IPS DF 4.7 (cell line): ENCODE measurements around the gene OR4D11.
"Not testable (repeated sequence)": the region's sequence is repeated elsewhere in the genome, so short reads cannot be mapped to it uniquely, and the experiment has no call there.

ENCODE experiments used
- DNase-seq: peaks from one replicate; pipeline ENCODE4 v3.0.0-alpha.2; 2013; ENCODE audit warnings: low spot score; ENCODE audit errors: extremely low read depth

The OR4D11 gene

GRCh38 chr11:59503276-59503675, at the start of gene OR4D11:
Gene OR4D11, plus strand, starts transcription at chr11:59503576. Its CDS starts 0 bp downstream, at chr11:59503576.
- DNase-seq = no peak

- DNase-seq = no peak
Measured at GRCh38 chr11:59456661-59457060, 46.7 kb upstream of the OR4D11 start, which contains the start of gene OR4D6. Gene OR4D6, plus strand, starts transcription at chr11:59456961. Its CDS starts 0 bp downstream, at chr11:59456961.

GRCh38 chr11:59459916-59460315, 43.5 kb upstream of the OR4D11 start:
- no peak for DNase-seq

DNA sequence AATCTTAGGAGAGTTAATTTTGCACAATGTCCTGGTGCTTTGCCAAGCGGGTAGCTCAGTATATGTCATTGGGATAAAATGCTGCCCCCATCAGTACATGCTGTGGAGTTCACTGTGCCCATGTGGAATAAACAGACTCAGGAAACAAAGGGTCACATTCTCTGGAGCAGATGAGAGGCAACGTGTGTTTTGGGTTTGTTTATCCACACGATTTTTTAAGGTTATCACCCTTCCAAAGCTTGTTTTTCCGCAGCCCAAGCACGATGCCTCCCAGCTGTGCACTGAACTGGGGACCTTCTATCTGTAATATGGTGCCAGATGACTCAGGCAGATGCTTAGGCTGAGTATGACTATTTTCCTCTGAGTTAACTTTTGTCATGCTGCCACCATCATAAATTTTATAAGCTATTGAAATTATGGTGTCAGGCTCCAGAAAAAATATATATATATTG, 40.2 kb upstream of the OR4D11 start:
- no peak for DNase-seq

- no peak for DNase-seq
Measured at GRCh38 chr11:59473015-59473414, 30.4 kb upstream of the OR4D11 start, which contains the start of gene OR4D10. Gene OR4D10, plus strand, starts transcription at chr11:59473315. Its CDS starts 4,115 bp downstream, at chr11:59477430.

DNA sequence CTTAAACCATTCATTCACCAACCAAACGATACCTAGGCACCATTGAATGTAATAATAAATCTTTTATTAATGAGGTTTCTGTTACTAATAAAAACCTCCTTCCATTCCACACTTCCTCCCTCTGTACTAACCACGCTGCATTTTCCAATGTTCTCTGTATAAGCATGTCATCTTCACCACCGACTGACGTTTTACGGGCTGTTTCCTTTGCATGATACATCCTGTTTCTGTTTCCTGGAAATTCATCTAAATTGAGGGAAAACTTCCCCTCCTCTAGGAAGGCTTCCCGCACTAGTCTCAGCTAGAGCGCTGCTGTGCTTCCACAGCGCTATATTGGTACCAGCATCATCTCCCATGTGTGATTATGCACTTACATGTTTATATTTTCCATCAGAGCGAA, 28.2 kb upstream of the OR4D11 start:
- no peak for DNase-seq

GRCh38 chr11:59479906-59480305, 23.5 kb upstream of the OR4D11 start:
- no peak for DNase-seq

DNA sequence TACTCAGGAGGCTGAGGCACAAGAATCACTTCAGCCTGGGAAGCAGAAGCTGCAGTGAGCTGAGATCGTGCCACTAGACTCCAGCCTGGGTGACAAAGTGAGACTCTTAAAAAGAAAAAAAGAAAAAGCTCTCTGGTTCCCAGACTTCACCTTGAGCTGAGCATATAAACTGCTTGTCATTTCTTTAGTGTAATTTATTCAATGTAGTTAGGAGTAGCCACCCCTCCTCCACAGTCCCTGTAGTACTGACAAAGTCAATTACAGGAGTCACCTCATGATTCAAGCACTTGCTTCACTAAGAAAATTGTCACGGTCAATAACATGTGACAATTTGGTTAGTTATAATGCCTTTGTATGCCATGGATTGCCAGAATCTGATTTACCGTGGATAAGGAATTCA, 23.0 kb upstream of the OR4D11 start:
- no peak for DNase-seq

DNA sequence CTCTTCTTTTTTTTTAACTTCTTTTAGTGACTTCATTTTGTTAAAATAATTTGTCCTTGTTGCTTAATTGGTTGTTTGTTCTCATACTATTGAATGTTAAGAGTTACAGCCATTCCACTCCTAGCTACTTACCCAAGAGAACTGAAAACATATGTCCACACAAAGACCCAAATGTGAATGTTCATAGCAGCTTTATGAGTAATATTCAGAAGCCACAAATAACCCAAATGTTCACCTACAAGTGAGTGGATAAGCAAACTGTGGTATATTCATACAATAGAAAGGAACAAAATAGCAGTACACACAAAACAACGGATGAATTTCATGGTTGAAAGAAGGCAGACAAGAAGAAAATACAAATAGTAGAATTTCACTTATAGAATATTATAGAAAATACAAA, 1.4 kb upstream of the OR4D11 start:
- no peak for DNase-seq

- no peak for DNase-seq
Measured at GRCh38 chr11:59510941-59511589, 7.7 kb downstream of the OR4D11 start, which contains the start of gene OR4D9. Gene OR4D9, plus strand, starts transcription at chr11:59511539. Its CDS starts 3,374 bp downstream, at chr11:59514913.

GRCh38 chr11:59511675-59512074, 8.3 kb downstream of the OR4D11 start:
- DNase-seq = no peak

GRCh38 chr11:59520139-59520538, 16.8 kb downstream of the OR4D11 start:
- DNase-seq = not testable (repeated sequence)

DNA sequence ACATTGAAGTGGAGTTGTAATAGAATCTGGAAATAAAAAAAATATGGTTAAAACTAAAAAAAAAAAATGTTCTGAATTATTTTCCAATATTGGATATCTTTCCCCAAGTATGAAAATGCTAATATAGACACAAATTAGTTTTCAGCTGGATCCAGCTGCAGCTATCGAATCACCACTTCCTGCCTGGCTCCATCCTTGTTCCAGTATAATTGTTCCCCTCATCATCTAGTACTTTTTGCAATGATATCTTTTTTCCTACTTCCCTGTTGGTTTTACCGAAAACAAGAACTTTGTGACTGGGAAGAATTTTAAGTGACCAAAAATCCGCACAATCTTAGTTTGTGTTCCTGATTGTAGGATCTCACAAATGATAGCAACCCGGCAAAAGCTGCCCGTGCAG, 17.4 kb downstream of the OR4D11 start:
- no peak for DNase-seq

- DNase-seq = no peak
Measured at GRCh38 chr11:59523541-59523940, 20.2 kb downstream of the OR4D11 start.

GRCh38 chr11:59528711-59529110, 25.3 kb downstream of the OR4D11 start:
- no peak for DNase-seq

DNA sequence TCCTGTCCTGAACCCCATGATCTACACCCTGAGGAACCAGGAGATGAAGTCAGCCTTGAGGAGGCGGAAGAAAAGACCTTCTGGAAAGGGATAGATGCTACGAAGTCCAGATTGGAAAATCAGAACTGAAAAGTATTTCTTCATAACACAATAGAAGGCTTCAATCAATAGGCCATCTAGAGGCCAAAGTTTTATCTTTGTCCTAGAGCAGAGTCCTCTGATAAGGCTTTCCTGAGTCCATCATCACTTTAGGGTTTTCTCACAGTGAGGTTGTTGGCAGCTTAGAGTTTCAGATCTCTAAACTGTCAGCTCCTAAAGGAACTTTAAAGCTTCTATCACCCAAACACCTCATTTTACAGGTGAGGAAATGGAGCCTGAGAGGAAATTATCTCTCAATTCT, 29.2 kb downstream of the OR4D11 start:
- no peak for DNase-seq

DNA sequence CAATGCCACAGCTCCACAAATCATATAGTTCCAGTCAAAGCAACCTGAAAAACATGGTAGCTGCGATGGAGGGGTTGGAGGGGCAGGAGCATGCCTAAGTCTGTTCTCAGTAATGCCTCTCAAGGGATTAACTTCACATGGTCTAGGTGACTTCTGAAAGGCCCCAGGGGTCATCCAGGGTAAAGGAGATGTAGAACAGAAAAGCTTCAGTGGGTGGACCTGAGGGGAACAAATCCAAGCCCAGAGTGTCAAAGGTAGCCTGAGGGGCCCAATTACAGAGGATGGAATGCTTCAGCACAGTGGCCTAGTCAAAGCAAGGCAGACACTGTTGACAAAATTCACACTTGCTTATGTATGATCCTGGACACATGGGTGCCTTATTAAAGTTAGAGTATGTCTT, 31.3 kb downstream of the OR4D11 start:
- no peak for DNase-seq

DNA sequence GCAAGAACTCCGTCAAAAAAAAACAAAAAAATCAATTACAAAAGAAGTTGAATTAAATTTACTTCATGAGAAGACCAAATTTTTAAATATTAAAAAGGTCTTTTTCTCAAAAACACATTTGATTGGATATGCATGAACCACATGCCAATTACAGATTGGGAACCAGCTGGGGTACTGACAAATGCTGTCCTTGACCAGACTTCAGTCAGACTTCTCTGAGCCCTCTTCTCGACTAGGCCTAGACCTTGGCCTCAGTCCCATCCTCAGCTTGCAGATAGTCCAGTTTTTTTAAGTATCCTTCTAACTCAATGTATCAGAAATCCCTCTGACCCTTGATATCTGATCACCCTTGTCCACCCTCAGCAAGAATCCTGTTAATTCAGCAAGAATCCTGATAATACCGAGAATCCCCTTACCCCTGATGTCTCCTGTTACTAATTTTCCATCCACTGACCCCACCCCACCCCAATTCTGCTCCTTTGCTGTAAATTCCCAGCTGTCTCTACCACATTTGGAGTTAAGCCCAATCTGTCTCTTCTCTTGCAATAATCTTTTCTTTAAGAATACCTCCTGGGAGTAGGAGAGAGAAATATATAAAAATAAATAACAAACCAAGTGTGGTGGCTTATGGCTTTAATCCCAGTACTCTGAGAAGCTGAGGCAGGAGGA, 38.9 kb downstream of the OR4D11 start:
- DNase-seq = no peak

- not testable (repeated sequence) for DNase-seq
Measured at GRCh38 chr11:59543713-59544112, 40.3 kb downstream of the OR4D11 start.

- DNase-seq = no peak
Measured at GRCh38 chr11:59544869-59545178, 41.4 kb downstream of the OR4D11 start.

DNA sequence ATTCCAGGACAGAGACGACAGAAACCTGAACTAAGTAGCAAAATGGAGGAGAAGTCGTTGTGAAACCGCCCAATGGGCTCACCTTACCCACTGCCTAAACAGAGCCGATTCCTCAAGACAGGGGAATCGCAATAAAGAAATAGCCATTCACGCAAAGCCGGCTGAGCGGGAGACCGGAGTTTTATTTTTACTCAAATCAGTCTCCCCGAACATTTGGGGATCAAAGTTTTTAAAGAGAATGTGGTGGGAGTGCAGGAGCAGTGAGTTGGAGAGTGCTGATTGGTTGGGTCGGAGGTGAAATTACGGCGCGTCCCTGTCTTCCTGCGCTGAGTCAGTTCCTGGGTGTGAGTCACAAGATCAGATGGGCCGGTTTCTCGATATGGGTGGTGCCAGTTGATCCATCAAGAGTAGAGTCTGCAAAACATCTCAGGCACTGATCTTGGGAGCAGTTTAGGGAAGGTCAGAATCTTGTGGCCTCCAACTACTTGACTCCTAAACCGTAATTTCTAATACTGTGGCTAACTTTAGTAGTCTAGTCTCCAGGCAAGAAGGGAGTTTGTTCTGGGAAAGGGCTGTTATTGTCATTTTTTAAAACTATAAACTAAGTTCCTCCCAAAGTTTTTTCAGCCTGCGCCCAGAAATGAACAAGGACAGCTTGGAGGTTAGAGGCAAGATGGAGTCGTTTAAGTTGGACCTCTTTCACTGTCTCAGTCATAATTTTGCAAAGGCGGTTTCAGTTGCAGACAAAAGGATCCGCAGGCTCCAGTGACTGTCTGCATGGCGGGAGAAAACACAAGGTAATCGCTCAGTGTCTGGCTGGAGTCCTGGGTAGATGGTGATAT, 42.0 kb downstream of the OR4D11 start:
- no peak for DNase-seq
